Stimulated activated naive CD4-positive, alpha-beta T cell (primary cell): ENCODE data around the gene BCL7B.
"Not testable (repeated sequence)": the region's sequence is repeated elsewhere in the genome, so short reads cannot be mapped to it uniquely, and the experiment has no call there.

ENCODE experiments used
- DNase-seq, 6 experiments: peaks; one replicate each; lab custom pipeline; 2025; lab: John Stamatoyannopoulos, UW

BCL7B gene

GRCh38 chr7:73557397-73558257, at the start of gene BCL7B:
TSS of gene BCL7B (minus strand) at chr7:73557690. CDS start at chr7:73557578, 112 bp downstream.
- peak; percentile 60 to 91 (median 74) for DNase-seq

GRCh38 chr7:73605601-73606220, 48.2 kb upstream of the BCL7B start:
- no peak for DNase-seq

- no peak for DNase-seq
These were observed 45.5 kb upstream of the BCL7B start for GRCh38 chr7:73602721-73603651.

GRCh38 chr7:73599916-73600315, 42.4 kb upstream of the BCL7B start:
- DNase-seq, result no peak

GRCh38 chr7:73599151-73599882, 41.8 kb upstream of the BCL7B start:
- no peak for DNase-seq

GRCh38 chr7:73597978-73598782, 40.7 kb upstream of the BCL7B start:
- no peak for DNase-seq

- DNase-seq, result no peak
These were observed 38.9 kb upstream of the BCL7B start for GRCh38 chr7:73596191-73597065.

- DNase-seq, result no peak
These were observed 37.9 kb upstream of the BCL7B start for GRCh38 chr7:73595358-73595757.

- no peak for DNase-seq
These were observed 35.9 kb upstream of the BCL7B start for GRCh38 chr7:73593207-73594045.

- no peak for DNase-seq
These were observed 29.4 kb upstream of the BCL7B start for GRCh38 chr7:73586911-73587310.

- DNase-seq, result no peak
These were observed 27.7 kb upstream of the BCL7B start for GRCh38 chr7:73585196-73585595.

- no peak for DNase-seq
These were observed 25.2 kb upstream of the BCL7B start for GRCh38 chr7:73582664-73583202.

GRCh38 chr7:73581006-73581405, 23.5 kb upstream of the BCL7B start:
- DNase-seq, result not testable (repeated sequence)

GRCh38 chr7:73578342-73579128, 21.0 kb upstream of the BCL7B start, which contains the start of gene TBL2:
TSS of gene TBL2 (minus strand) at chr7:73578579. CDS start at chr7:73578549, 30 bp downstream.
- peak; percentile 99 to 100 (median 100) for DNase-seq

- no peak for DNase-seq
These were observed 20.3 kb upstream of the BCL7B start for GRCh38 chr7:73577627-73578341.

- DNase-seq, result no peak
These were observed 16.3 kb upstream of the BCL7B start for GRCh38 chr7:73573791-73574190.

- DNase-seq, result no peak
These were observed 15.8 kb upstream of the BCL7B start for GRCh38 chr7:73573276-73573675.
